ENCODE data around the gene COL26A1.

DNA sequence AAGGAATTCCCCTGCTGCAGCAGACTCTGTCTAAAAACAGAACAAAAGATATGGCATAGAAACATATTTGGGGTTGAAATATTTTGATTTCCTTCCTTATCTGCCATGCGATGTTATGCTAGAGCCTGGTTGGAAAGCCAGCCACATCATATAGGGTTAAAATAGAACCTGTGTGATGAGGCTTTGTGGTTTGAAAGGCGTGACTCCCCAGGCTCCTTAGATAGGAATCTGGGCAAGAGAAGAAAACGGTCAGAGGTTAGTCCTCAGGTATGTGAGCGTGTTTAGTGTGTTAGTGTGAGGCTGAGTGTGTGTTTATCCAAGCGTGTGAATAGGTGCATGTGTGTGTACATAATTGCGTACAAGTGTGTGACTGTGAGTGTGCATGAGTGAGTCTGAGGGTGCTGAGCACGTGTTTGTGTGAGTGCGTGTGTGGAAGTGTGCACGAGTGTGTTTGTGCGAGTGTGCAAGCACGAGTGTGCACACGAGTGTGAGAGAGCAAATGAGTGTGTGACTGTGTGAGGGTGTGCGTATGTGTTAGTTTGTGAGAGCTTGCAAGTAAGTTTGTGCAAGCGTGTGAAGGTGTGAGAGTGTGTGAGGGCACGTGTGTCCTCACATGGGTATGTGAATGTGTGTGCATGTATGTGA, 79.9 kb downstream of the COL26A1 start:
- no peak for TF ChIP-seq EZH2 (IDR thresholded peaks at IDR 0.05; ENCODE audit: borderline replicate concordance, low read depth, low read length, poor library complexity, severe bottlenecking)
- no peak for TF ChIP-seq CTCF (conservative IDR thresholded peaks at IDR 0.05; ENCODE audit: low read depth, low read length)

Measured in A673 (cell line).